ENCODE results near the gene RHOF.

DNA sequence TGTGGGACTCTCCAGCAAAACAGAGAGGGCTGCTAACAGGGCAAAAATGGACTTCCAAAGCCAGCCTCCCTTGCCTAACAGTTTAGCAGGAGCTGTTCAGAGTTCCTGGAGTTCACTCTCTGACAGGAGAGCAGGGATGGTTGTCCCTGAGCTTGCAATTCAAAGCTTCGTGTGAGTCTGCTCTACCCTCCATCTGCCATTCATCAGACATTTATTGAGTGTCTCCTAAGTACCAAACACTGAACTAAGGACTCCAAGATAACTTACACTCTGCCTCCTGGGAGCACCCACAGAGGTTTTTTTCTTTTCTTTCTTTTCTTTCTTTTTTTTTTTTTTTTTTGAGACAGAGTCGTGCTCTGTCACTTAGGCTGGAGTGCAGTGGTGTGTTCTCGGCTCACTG lies 28.7 kb downstream of the RHOF start:
- TF ChIP-seq, protein P1, sequence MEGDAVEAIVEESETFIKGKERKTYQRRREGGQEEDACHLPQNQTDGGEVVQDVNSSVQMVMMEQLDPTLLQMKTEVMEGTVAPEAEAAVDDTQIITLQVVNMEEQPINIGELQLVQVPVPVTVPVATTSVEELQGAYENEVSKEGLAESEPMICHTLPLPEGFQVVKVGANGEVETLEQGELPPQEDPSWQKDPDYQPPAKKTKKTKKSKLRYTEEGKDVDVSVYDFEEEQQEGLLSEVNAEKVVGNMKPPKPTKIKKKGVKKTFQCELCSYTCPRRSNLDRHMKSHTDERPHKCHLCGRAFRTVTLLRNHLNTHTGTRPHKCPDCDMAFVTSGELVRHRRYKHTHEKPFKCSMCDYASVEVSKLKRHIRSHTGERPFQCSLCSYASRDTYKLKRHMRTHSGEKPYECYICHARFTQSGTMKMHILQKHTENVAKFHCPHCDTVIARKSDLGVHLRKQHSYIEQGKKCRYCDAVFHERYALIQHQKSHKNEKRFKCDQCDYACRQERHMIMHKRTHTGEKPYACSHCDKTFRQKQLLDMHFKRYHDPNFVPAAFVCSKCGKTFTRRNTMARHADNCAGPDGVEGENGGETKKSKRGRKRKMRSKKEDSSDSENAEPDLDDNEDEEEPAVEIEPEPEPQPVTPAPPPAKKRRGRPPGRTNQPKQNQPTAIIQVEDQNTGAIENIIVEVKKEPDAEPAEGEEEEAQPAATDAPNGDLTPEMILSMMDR (IDR thresholded peaks at IDR 0.05) = no peak
- TF ChIP-seq POLR2AphosphoS5 (IDR thresholded peaks at IDR 0.05) (no peak), POLR2A (IDR thresholded peaks at IDR 0.05) (no peak), EP300 (IDR thresholded peaks at IDR 0.05) (no peak)

All from stomach (tissue), 4 donors.